ENCODE results near the gene POLR3H.
"Not testable (repeated sequence)": the region's sequence is repeated elsewhere in the genome, so short reads cannot be mapped to it uniquely, and the experiment has no call there.

The POLR3H gene

GRCh38 chr22:41543854-41544670 is at the start of gene POLR3H:
POLR3H (minus strand) TSS chr22:41544470; CDS start chr22:41544101, 369 bp downstream.
- peak within 1 kb of the TSS; percentile 90 to 95 for H3K27ac ChIP-seq
- peaks cover 0 to 35% (median 20%) of the 10 kb centered on the region in 4 donors for H3K4me1 ChIP-seq
- H3K9me3 ChIP-seq = no peaks in the 10 kb centered on the region
- intact Hi-C loops (cut with DNase I; ENCODE audit: low total_unique reads) = loop anchor here (5.0 kb wide), 1 partner anchor 78 kb away; the partner anchor contains the start of genes DESI1 and XRCC6
- H3K27me3 ChIP-seq = no peaks in the 10 kb centered on the region
- peak; percentile 53 to 64 for TF ChIP-seq CTCF (IDR thresholded peaks at IDR 0.05)
- peaks cover 0 to 17% (median 14%) of the 10 kb centered on the region in 3 donors for H3K36me3 ChIP-seq
- peak within 1 kb of the TSS; percentile 81 to 95 for H3K4me3 ChIP-seq
- peak; percentile 99 for DNase-seq

- H3K4me1 ChIP-seq = peaks cover 0 to 14% (median 6%) of the 10 kb centered on the region in 4 donors
- H3K27ac ChIP-seq; H3K9me3 ChIP-seq; H3K4me3 ChIP-seq; H3K27me3 ChIP-seq; H3K36me3 ChIP-seq; DNase-seq; intact Hi-C loops (cut with DNase I; ENCODE audit: low total_unique reads): not testable (repeated sequence)
Measured at GRCh38 chr22:41593336-41593960, 49.2 kb upstream of the POLR3H start.

GRCh38 chr22:41589391-41590241 is 45.3 kb upstream of the POLR3H start, which contains the start of gene PMM1:
PMM1 (minus strand) TSS chr22:41589840; CDS start chr22:41589805, 35 bp downstream.
- DNase-seq = peak; percentile 100
- Histone ChIP-seq H3K9me3 (no peaks in the 10 kb centered on the region), H3K27me3 (no peaks in the 10 kb centered on the region), H3K27ac (peak within 1 kb of the TSS; percentile 83 to 88), H3K4me1 (peaks cover 0 to 22% (median 11%) of the 10 kb centered on the region in 4 donors), H3K36me3 (peaks cover 0 to 15% (median 4%) of the 10 kb centered on the region in 3 donors), H3K4me3 (peak within 1 kb of the TSS; percentile 80 to 88)
- intact Hi-C loops (cut with DNase I; ENCODE audit: low total_unique reads) = no loop called here
- no peak for TF ChIP-seq CTCF (IDR thresholded peaks at IDR 0.05)

GRCh38 chr22:41587347-41587723 is 43.1 kb upstream of the POLR3H start:
- peaks cover 0 to 22% (median 11%) of the 10 kb centered on the region in 4 donors for H3K4me1 ChIP-seq
- TF ChIP-seq CTCF (IDR thresholded peaks at IDR 0.05) = no peak
- no peak overlapping the region for H3K27ac ChIP-seq
- H3K27me3 ChIP-seq = no peaks in the 10 kb centered on the region
- intact Hi-C loops (cut with DNase I; ENCODE audit: low total_unique reads) = no loop called here
- no peak for DNase-seq
- H3K9me3 ChIP-seq = no peaks in the 10 kb centered on the region
- peaks cover 14 to 38% (median 26%) of the 10 kb centered on the region in 3 donors for H3K36me3 ChIP-seq
- no peak overlapping the region for H3K4me3 ChIP-seq

- Histone ChIP-seq H3K27ac (no peak overlapping the region), H3K36me3 (peaks cover 15 to 53% (median 37%) of the 10 kb centered on the region in 3 donors), H3K9me3 (no peaks in the 10 kb centered on the region), H3K4me3 (no peak overlapping the region), H3K4me1 (peaks cover 0 to 22% (median 11%) of the 10 kb centered on the region in 4 donors), H3K27me3 (no peaks in the 10 kb centered on the region)
- intact Hi-C loops (cut with DNase I; ENCODE audit: low total_unique reads) = no loop called here
- no peak for DNase-seq
- TF ChIP-seq CTCF (IDR thresholded peaks at IDR 0.05) = no peak
Measured at GRCh38 chr22:41585898-41586297, 41.6 kb upstream of the POLR3H start.

Measured in tibial artery (tissue), 4 donors.